ENCODE measurements around the gene SSR4. TPM values are rescaled to one million over a fixed set of nuclear protein-coding genes. Genes with fewer than 3 reads are reported as not detected.

SSR4 gene
- total and polyA plus RNA-seq, 2 donors (not counting 1 experiment from before 2014, with no cell fraction given) = 134 to 297 TPM

- no peaks in the 10 kb centered on the region for H4K20me1 ChIP-seq (ENCODE audit: control insufficient read depth, insufficient read depth, low read length, poor library complexity, severe bottlenecking)
- no peaks in the 10 kb centered on the region for H3K27me3 ChIP-seq (replicated peaks in 1 of 4; ENCODE audit: control extremely low read depth in 1 of 4, control insufficient read depth in 3 of 4, insufficient read depth in 4 of 4, low read length in 3 of 4)
- ChIA-PET POLR2A (interaction anchor here (0.7 kb wide), 1 partner anchor 181 kb away, joined by 4 read pairs; no protein-coding TSS in a partner anchor), CTCF (interaction anchor here (0.6 to 2.6 kb wide), 2 partner anchors 126 to 181 kb away, joined by 4 to 10 read pairs; no protein-coding TSS in a partner anchor)
- no peak overlapping the region for H3K9ac ChIP-seq (ENCODE audit: low read length)
- H3K4me2 ChIP-seq (replicated peaks; ENCODE audit: low read depth, low read length, poor library complexity, severe bottlenecking) = peak overlapping the region; percentile 28
- H3K36me3 ChIP-seq (replicated peaks in 1 of 2; ENCODE audit: control extremely low read depth in 1 of 2, control insufficient read depth in 1 of 2, extremely low read depth in 1 of 2, insufficient read depth in 2 of 2, low read length in 1 of 2) = no peaks in the 10 kb centered on the region
- H3K4me1 ChIP-seq (ENCODE audit: control insufficient read depth in 2 of 2, insufficient read depth in 2 of 2, low read length in 2 of 2) = peaks cover 0 to 18% of the 10 kb centered on the region in 2 donors
- Mint-ChIP-seq H3K27me3 (no peaks in the 10 kb centered on the region), H3K4me3 (no peak overlapping the region), H3K9me3 (ENCODE audit: insufficient read depth) (no peaks in the 10 kb centered on the region), H3K27ac (peak overlapping the region; percentile 53), H3K4me1 (peaks cover 14% of the 10 kb centered on the region)
- WGBS (ENCODE audit: insufficient coverage) = 23% methylated on average over 7 of the region's 21 CpGs
- ATAC-seq (ENCODE audit: low read depth) (peak; percentile 36), DNase-seq (no peak)
- no peaks in the 10 kb centered on the region for H3K9me3 ChIP-seq (ENCODE audit: control extremely low read depth in 1 of 3, control insufficient read depth in 2 of 3, insufficient read depth in 1 of 3, low read length in 2 of 3)
- H2AFZ ChIP-seq (ENCODE audit: insufficient read depth, low read depth, low read length, poor library complexity, severe bottlenecking) = no peak overlapping the region
- H3K27ac ChIP-seq (ENCODE audit: low read length in 2 of 2) = no peak overlapping the region
- no peak overlapping the region for H3K4me3 ChIP-seq (ENCODE audit: control extremely low read depth in 1 of 5, extremely low read depth in 1 of 5, insufficient read depth in 1 of 5, low read depth in 2 of 5, low read length in 4 of 5)
- no peaks in the 10 kb centered on the region for H3K79me2 ChIP-seq (ENCODE audit: control insufficient read depth, insufficient read depth, low read length)
- TF ChIP-seq, protein P1, sequence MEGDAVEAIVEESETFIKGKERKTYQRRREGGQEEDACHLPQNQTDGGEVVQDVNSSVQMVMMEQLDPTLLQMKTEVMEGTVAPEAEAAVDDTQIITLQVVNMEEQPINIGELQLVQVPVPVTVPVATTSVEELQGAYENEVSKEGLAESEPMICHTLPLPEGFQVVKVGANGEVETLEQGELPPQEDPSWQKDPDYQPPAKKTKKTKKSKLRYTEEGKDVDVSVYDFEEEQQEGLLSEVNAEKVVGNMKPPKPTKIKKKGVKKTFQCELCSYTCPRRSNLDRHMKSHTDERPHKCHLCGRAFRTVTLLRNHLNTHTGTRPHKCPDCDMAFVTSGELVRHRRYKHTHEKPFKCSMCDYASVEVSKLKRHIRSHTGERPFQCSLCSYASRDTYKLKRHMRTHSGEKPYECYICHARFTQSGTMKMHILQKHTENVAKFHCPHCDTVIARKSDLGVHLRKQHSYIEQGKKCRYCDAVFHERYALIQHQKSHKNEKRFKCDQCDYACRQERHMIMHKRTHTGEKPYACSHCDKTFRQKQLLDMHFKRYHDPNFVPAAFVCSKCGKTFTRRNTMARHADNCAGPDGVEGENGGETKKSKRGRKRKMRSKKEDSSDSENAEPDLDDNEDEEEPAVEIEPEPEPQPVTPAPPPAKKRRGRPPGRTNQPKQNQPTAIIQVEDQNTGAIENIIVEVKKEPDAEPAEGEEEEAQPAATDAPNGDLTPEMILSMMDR (IDR thresholded peaks at IDR 0.05) = no peak
- TF ChIP-seq EZH2 (IDR thresholded peaks at IDR 0.05; ENCODE audit: borderline replicate concordance, insufficient read depth, low read depth, low read length, poor library complexity, severe bottlenecking) = no peak
- intact Hi-C loops (cut with micrococcal nuclease) = no loop called here
These were observed 28.2 kb upstream of the SSR4 start for GRCh38 chrX:153766098-153766817.

Data from B cell (primary cell).